Heart left ventricle (tissue), 16 donors: ENCODE measurements around the gene FOXJ3. TPM values are rescaled to one million over a fixed set of nuclear protein-coding genes. Genes with fewer than 3 reads are reported as not detected.

Experiments used
- ATAC-seq, 4 donors: fragments of 200-7000 bp; cut with Tn5 transposase; one replicate each; pipeline ENCODE4 v1.9.1; 2020 to 2022; ENCODE audit warnings: moderate library complexity in 4 of 4, mild to moderate bottlenecking in 3 of 4, moderate number of reproducible peaks in 1 of 4
- DNase-seq, 5 donors: peaks; one replicate each; pipeline ENCODE4 v3.0.0-alpha.2; 2020
- H3K27ac ChIP-seq, 12 donors: fragments of 200-600 bp; sonication (generic) in 4 of 12; one replicate each; pipeline versions ENCODE4 v1.5.0 to v1.8.0; 2016 to 2022; ENCODE audit warnings: mild to moderate bottlenecking in 2 of 12
- H3K27me3 ChIP-seq, 9 donors: fragments of 200-600 bp; sonication (generic) in 2 of 9; one replicate each; pipeline versions ENCODE4 v1.5.1 to v1.8.0; 2016 to 2022; ENCODE audit warnings: mild to moderate bottlenecking in 3 of 9
- H3K36me3 ChIP-seq, 9 donors: fragments of 200-600 bp; sonication (generic) in 2 of 9; one replicate each; pipeline versions ENCODE4 v1.5.0 to v1.8.0; 2018 to 2022; ENCODE audit warnings: mild to moderate bottlenecking in 2 of 9
- H3K4me1 ChIP-seq, 12 donors: fragments of 200-600 bp; sonication (generic) in 4 of 12; one replicate each; pipeline versions ENCODE4 v1.5.0 to v1.8.0; 2016 to 2022; ENCODE audit warnings: mild to moderate bottlenecking in 3 of 12
- H3K4me3 ChIP-seq, 12 donors: fragments of 200-600 bp; sonication (generic) in 4 of 12; one replicate each; pipeline versions ENCODE4 v1.5.0 to v1.8.0; 2017 to 2022; ENCODE audit warnings: mild to moderate bottlenecking in 9 of 12, moderate library complexity in 4 of 12
- H3K9me3 ChIP-seq, 12 donors: fragments of 200-600 bp; sonication (generic) in 4 of 12; one replicate each; pipeline versions ENCODE4 v1.5.0 to v1.8.0; 2016 to 2022; ENCODE audit warnings: mild to moderate bottlenecking in 1 of 12
- POLR2A ChIP-seq, 2 donors: fragments of 450-650 bp; IDR thresholded peaks; one replicate each; pipeline ENCODE4 v1.6.1; 2017; ENCODE audit warnings: antibody characterized with exemption in 2 of 2, mild to moderate bottlenecking in 2 of 2, moderate library complexity in 2 of 2
- WGBS, 4 donors: extraction: QIAGEN DNeasy Blood & Tissue Kit in 2 of 4; methylation state at CpG; one replicate each; pipeline versions ENCODE4 v1.1.5 to v1.1.7; 2013 to 2018; 5-methylcytosine and 5-hydroxymethylcytosine counted together
- intact Hi-C, 10 donors: fragments of 100-400 bp; cut with DNase I; formaldehyde crosslinking; loops; one replicate each; pipeline versions ENCODE4 v1.11.1 to v1.14.2; 2022
- polyA plus RNA-seq, 2 donors: library from polyadenylated mRNA; stranded (reverse); fragments of 200-250 nt; gene quantifications; one replicate each; pipeline ENCODE4 v1.2.3, GENCODE V29; 2013
- total RNA-seq, 9 donors: library from RNA; depleted of rRNA in 2 of 9; stranded (reverse); fragments of >200 nt in 2 of 9; fragmentation: NEBNext Ultra II Directional in 3 of 9; extraction: Animal tissue kit (Norgen Biotek cat#: 25700) in 3 of 9; gene quantifications; one replicate each; pipeline versions ENCODE4 v1.1.0 to v1.2.4, GENCODE V29; 2016 to 2023
- TF ChIP-seq, protein P1 (sequence below), 12 donors: fragments of 200-600 bp; sonication (generic) in 4 of 12; IDR thresholded peaks; one replicate each; pipeline versions ENCODE4 v1.5.0 to v1.8.0; 2018 to 2022; ENCODE audit warnings: antibody characterized with exemption in 12 of 12, mild to moderate bottlenecking in 5 of 12
- donor health status: ischemic (EF 13 %, LVEDD 7.1; RV severe dilation, severe dysfunction).
- donor health status: healthy with polysubstance abuse.
- donor health status: DM: no; HTN: yes; CAD: no.
- donor health status: DM: no; HTN: no; CAD: no.
- donor health status: ischemic (EF 25% LVEDD 6.9; RV normal size, moderate dysfunction).
- donor health status: ischemic (EF 25% LVEDD 5.7; RV mildly dilated, moderate dysfunction).
- donor health status: healthy.
- donor health status: DM: yes; HTN: yes; CAD: no.
- donor health status: ischemic (EF 35%, LVEDD 5.7; RV mildly dilated, moderate dysfunction).
- donor health status: nonischemic (EF 11% LVEDD 7.7; RV severe dilation, severe dysfunction).
- donor health status: DM: yes; HTN: yes; CAD: no.
- donor health status: PGD.
- donor health status: ischemic (EF 29% LVEDD 5.4; RV normal size, mild dysfunction).
- donor health status: nonischemic (EF 23%, LVEDD 6.1; RV moderate dilation, normal function).

The FOXJ3 gene
- total and polyA plus RNA-seq, 11 donors: 10.8 to 48.8 (median 36.4) TPM

DNA sequence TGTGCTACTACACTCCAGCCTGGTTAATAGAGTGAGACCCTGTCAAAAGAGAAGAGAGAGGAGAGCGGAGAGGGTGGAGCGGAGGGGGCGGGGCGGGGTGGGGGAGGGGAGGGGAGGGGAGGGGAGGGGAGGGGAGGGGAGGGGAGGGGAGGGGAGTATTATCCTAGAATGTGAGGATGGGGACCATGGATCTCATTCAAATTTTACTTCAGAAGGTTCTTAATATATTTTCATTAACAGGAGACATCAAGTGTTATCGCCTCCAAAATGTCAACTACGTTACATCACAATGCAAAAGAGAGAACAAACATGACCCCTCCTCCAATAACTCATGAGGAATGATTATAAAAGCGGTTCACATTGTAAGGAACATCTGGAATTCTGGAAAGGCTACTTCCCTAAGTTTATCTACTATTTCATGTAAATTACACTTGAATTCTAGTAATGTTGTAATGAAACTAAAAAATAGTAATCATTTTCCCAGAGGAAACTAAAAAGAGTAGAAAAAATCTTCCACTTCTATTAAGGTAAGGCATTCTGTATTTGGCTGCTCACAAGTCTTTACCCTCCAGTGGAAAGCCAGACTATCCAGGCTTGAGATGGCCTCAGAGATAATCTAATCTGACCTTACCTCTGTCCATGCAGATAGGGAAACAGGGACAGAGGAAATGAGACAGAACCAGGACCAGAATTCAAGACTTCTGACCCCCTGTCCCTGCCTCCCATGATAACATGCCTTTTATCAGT lies 151.7 kb downstream of the FOXJ3 start:
- Histone ChIP-seq H3K4me1 (peaks cover 0 to 20% (median 11%) of the 10 kb centered on the region in 12 donors), H3K27ac (no peak overlapping the region), H3K9me3 (no peaks in the 10 kb centered on the region), H3K36me3 (peaks cover 0 to 79% (median 48%) of the 10 kb centered on the region in 9 donors), H3K4me3 (no peak overlapping the region), H3K27me3 (no peaks in the 10 kb centered on the region)
- no peak for TF ChIP-seq POLR2A (IDR thresholded peaks at IDR 0.05)
- TF ChIP-seq, protein P1, sequence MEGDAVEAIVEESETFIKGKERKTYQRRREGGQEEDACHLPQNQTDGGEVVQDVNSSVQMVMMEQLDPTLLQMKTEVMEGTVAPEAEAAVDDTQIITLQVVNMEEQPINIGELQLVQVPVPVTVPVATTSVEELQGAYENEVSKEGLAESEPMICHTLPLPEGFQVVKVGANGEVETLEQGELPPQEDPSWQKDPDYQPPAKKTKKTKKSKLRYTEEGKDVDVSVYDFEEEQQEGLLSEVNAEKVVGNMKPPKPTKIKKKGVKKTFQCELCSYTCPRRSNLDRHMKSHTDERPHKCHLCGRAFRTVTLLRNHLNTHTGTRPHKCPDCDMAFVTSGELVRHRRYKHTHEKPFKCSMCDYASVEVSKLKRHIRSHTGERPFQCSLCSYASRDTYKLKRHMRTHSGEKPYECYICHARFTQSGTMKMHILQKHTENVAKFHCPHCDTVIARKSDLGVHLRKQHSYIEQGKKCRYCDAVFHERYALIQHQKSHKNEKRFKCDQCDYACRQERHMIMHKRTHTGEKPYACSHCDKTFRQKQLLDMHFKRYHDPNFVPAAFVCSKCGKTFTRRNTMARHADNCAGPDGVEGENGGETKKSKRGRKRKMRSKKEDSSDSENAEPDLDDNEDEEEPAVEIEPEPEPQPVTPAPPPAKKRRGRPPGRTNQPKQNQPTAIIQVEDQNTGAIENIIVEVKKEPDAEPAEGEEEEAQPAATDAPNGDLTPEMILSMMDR (IDR thresholded peaks at IDR 0.05): no peak
- ATAC-seq (no peak), DNase-seq (no peak)
- intact Hi-C loops: no loop called here
- WGBS, 4 donors: 80 to 97% (median 93%) methylated on average over 3 to 7 of the region's 7 CpGs

DNA sequence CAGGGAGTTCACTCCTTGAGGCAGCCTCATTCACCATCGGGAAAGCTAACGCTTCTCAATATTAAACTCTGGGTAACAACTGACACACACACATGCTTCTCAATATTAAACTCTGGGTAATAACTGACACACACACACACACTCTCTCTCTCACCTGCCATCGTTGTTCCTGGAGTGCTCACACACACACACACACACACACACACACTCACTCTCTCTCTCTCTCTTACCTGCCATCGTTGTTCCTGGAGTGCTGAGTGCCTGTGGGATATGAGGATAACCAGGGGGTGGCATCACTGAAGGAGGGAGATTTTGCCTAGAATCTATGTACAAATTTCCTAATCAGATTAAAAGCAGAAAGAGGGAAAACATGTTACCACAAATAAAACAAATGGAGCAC lies 153.3 kb downstream of the FOXJ3 start:
- Histone ChIP-seq H3K9me3 (no peaks in the 10 kb centered on the region), H3K36me3 (peaks cover 0 to 62% (median 31%) of the 10 kb centered on the region in 9 donors), H3K4me3 (no peak overlapping the region), H3K27ac (no peak overlapping the region), H3K27me3 (no peaks in the 10 kb centered on the region), H3K4me1 (peaks cover 0 to 34% (median 14%) of the 10 kb centered on the region in 12 donors)
- DNase-seq: no peak
- TF ChIP-seq, protein P1 (IDR thresholded peaks at IDR 0.05): no peak
- TF ChIP-seq POLR2A (IDR thresholded peaks at IDR 0.05): no peak
- no peak for ATAC-seq
- intact Hi-C loops: no loop called here
- WGBS, 4 donors: 77 to 84% (median 81%) methylated on average over 4 of the region's 4 CpGs

GRCh38 chr1:42179900-42180329 lies 155.1 kb downstream of the FOXJ3 start:
- Histone ChIP-seq H3K27me3 (no peaks in the 10 kb centered on the region), H3K4me1 (peaks cover 0 to 34% (median 14%) of the 10 kb centered on the region in 12 donors), H3K36me3 (peaks cover 0 to 51% (median 18%) of the 10 kb centered on the region in 9 donors), H3K27ac (no peak overlapping the region), H3K9me3 (no peaks in the 10 kb centered on the region), H3K4me3 (no peak overlapping the region)
- intact Hi-C loops: loop anchor here (5.0 to 10.0 kb wide), 9 partner anchors 142 to 605 kb away; partner anchors contain the start of genes FOXJ3 (in 3 of the 10), YBX1 (in 2 of the 10), PPCS (in 1 of the 10) and ZMYND12 (in 1 of the 10)
- WGBS, 4 donors: 73 to 79% (median 76%) methylated on average over 4 of the region's 4 CpGs
- TF ChIP-seq, protein P1 (IDR thresholded peaks at IDR 0.05): no peak
- ATAC-seq: no peak
- DNase-seq: no peak

DNA sequence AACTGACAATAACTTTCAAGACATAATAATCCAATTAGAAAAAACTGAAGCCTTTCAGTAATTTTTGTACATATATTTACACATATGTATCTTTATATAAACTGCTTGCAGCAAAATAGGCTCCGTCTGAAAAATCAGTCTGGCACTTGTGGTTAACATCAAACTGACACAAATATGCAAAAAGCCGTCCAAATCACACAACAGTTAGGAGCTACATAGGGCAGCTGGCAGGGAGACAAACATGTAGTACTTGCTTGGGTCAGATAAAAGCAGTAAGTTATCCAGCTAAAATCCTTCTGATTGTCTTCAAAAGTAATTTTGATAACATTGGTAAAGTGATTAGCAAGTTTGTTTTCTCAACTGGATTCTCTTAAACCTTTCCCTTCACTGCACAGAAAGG lies 155.8 kb downstream of the FOXJ3 start:
- ATAC-seq (no peak), DNase-seq (no peak)
- Histone ChIP-seq H3K9me3 (no peaks in the 10 kb centered on the region), H3K27ac (no peak overlapping the region), H3K4me1 (peaks cover 0 to 34% (median 14%) of the 10 kb centered on the region in 12 donors), H3K27me3 (no peaks in the 10 kb centered on the region), H3K4me3 (no peak overlapping the region), H3K36me3 (peaks cover 0 to 45% (median 18%) of the 10 kb centered on the region in 9 donors)
- intact Hi-C loops: loop anchor here (5.0 to 10.0 kb wide), 9 partner anchors 143 to 604 kb away; partner anchors contain the start of genes FOXJ3 (in 3 of the 10), YBX1 (in 2 of the 10), PPCS (in 1 of the 10) and ZMYND12 (in 1 of the 10)
- no peak for TF ChIP-seq POLR2A (IDR thresholded peaks at IDR 0.05)
- TF ChIP-seq, protein P1 (IDR thresholded peaks at IDR 0.05): no peak
- 25 to 43% (median 27%) methylated on average over 2 of the region's 2 CpGs for WGBS, 4 donors
